OCI-LY3 (cell line): Measurements from ENCODE around the gene APAF1.

Experiments
- EZH2phosphoT487 ChIP-seq: fragments of 200-600 bp; shearing (Covaris generic); IDR thresholded peaks from 2 replicates; pipeline ENCODE4 v1.6.1; 2018; ENCODE audit warnings: antibody characterized with exemption, mixed run types, low read depth
- TF ChIP-seq, protein P1 (sequence below): fragments of 200-600, 300-600 bp; sonication (generic); IDR thresholded peaks from 2 replicates; pipeline ENCODE4 v1.5.1; 2014; ENCODE audit warnings: antibody characterized with exemption, low read length, low read depth

DNA sequence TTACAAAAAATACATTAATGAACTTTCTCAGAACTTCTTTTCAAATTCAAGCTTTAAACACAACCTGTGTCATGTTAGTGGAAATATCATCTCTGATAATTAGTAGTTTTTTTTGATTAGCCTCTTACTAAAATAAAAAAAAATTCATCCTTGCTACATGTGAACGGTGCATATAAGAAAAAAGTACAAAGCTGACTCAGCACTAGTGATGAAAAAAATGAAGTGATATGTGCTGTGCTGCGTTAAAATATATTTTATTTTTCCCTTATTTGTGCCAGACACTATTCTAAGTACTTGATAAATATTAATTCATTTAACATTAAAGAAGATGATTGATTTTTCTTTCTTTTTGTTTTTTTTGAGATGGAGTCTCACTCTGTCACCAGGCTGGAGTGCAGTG lies 8.0 kb upstream of the APAF1 start:
- TF ChIP-seq, protein P1, sequence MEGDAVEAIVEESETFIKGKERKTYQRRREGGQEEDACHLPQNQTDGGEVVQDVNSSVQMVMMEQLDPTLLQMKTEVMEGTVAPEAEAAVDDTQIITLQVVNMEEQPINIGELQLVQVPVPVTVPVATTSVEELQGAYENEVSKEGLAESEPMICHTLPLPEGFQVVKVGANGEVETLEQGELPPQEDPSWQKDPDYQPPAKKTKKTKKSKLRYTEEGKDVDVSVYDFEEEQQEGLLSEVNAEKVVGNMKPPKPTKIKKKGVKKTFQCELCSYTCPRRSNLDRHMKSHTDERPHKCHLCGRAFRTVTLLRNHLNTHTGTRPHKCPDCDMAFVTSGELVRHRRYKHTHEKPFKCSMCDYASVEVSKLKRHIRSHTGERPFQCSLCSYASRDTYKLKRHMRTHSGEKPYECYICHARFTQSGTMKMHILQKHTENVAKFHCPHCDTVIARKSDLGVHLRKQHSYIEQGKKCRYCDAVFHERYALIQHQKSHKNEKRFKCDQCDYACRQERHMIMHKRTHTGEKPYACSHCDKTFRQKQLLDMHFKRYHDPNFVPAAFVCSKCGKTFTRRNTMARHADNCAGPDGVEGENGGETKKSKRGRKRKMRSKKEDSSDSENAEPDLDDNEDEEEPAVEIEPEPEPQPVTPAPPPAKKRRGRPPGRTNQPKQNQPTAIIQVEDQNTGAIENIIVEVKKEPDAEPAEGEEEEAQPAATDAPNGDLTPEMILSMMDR = no peak
- TF ChIP-seq EZH2phosphoT487 = no peak
